Endothelial cell of umbilical vein (primary cell): ENCODE measurements around the gene DEFB127. TPM values are rescaled to one million over a fixed set of nuclear protein-coding genes. Genes with fewer than 3 reads are reported as not detected.
"Not testable (repeated sequence)": the region's sequence is repeated elsewhere in the genome, so short reads cannot be mapped to it uniquely, and the experiment has no call there.

Experiments
- BruUV-seq: library from RNA; stranded (reverse); fragments of 400-500 nt; replicated peaks from 2 replicates; lab custom pipeline; 2021; lab: Mats Ljungman, UMichigan
- CTCF ChIA-PET: fragments of 300-600, 350-600 bp; sonication (Branson Sonifier 250); formaldehyde crosslinking; loops from one replicate; lab custom pipeline; 2021; ENCODE audit warnings: antibody characterized with exemption, inconsistent platforms; lab: Charles Lee
- POLR2A ChIA-PET: fragments of 300-600, 350-600 bp; sonication (Branson Sonifier 250); formaldehyde crosslinking; loops from one replicate; lab custom pipeline; 2021; ENCODE audit warnings: antibody characterized with exemption, inconsistent platforms; lab: Charles Lee
- DNase-seq: peaks from one replicate; pipeline ENCODE4 v3.0.0-alpha.2; 2011; ENCODE audit warnings: low read depth, low spot score
- FAIRE-seq: peaks from 2 replicates; lab custom pipeline; 2011; peaks lifted over from hg19 to GRCh38; lab: Jason Lieb, UNC
- H2AFZ ChIP-seq: 2 replicates; pipeline ENCODE4 v1.6.0; 2012; ENCODE audit warnings: low read depth, low read length, control low read depth, inconsistent platforms
- H3K27ac ChIP-seq: 2 replicates; pipeline ENCODE4 v1.5.1; 2011; ENCODE audit warnings: low read depth, mild to moderate bottlenecking, control low read depth, low read length, moderate library complexity; ENCODE audit not compliant: insufficient read depth
- H3K27me3 ChIP-seq, 2 experiments: 2 replicates each; pipeline versions ENCODE4 v1.6.0 to v1.6.1; 2011; ENCODE audit warnings: low read length in 2 of 2, mixed read lengths in 1 of 2; ENCODE audit not compliant: control insufficient read depth in 2 of 2, insufficient read depth in 2 of 2
- H3K36me3 ChIP-seq, 2 experiments: 2 replicates in 1 of 2; 3 replicates in 1 of 2; pipeline ENCODE4 v1.5.1; 2011; ENCODE audit warnings: low read length in 2 of 2, mild to moderate bottlenecking in 1 of 2, moderate library complexity in 1 of 2; ENCODE audit not compliant: control insufficient read depth in 2 of 2, insufficient read depth in 2 of 2; ENCODE audit errors: extremely low read depth in 1 of 2
- H3K4me1 ChIP-seq: 3 replicates; pipeline ENCODE4 v1.5.1; 2011; ENCODE audit warnings: mild to moderate bottlenecking, low read length; ENCODE audit not compliant: control insufficient read depth, insufficient read depth; ENCODE audit errors: extremely low read depth
- H3K4me2 ChIP-seq: 2 replicates; pipeline ENCODE4 v1.6.1; 2011; ENCODE audit warnings: low read length, control low read depth, mixed read lengths; ENCODE audit not compliant: insufficient read depth
- H3K4me3 ChIP-seq, 3 experiments: fragments of 200-600 bp in 1 of 3; sonication (generic), shearing (Covaris generic) in 1 of 3; replicated peaks in 1 of 3; 2 replicates each; pipeline ENCODE4 v1.5.1; 2011 to 2016; ENCODE audit warnings: control low read depth in 3 of 3, low read length in 3 of 3, mild to moderate bottlenecking in 2 of 3, inconsistent platforms in 1 of 3, low read depth in 1 of 3, moderate library complexity in 1 of 3; ENCODE audit not compliant: insufficient read depth in 1 of 3
- H3K79me2 ChIP-seq: 2 replicates; pipeline ENCODE4 v1.6.0; 2012; ENCODE audit warnings: low read length, inconsistent platforms; ENCODE audit not compliant: control insufficient read depth, insufficient read depth
- H3K9ac ChIP-seq: replicated peaks from 2 replicates; pipeline ENCODE3; 2011; ENCODE audit warnings: low read length, control low read depth; ENCODE audit not compliant: insufficient read depth; ENCODE audit errors: extremely low read depth
- H3K9me1 ChIP-seq: replicated peaks from 3 replicates; pipeline ENCODE4 v1.6.0; 2011; ENCODE audit warnings: mild to moderate bottlenecking, low read length; ENCODE audit not compliant: control insufficient read depth, insufficient read depth; ENCODE audit errors: extremely low read depth
- H3K9me3 ChIP-seq: replicated peaks from 2 replicates; pipeline ENCODE4 v1.5.1; 2012; ENCODE audit warnings: low read length, inconsistent platforms; ENCODE audit not compliant: control insufficient read depth, insufficient read depth
- H4K20me1 ChIP-seq: replicated peaks from 2 replicates; pipeline ENCODE3; 2011; ENCODE audit warnings: mild to moderate bottlenecking, low read length; ENCODE audit not compliant: control insufficient read depth, insufficient read depth; ENCODE audit errors: extremely low read depth
- EZH2 ChIP-seq: IDR thresholded peaks from 2 replicates; pipeline ENCODE4 v1.6.1; 2012; ENCODE audit warnings: borderline replicate concordance, low read depth, mild to moderate bottlenecking, moderate library complexity, low read length, inconsistent platforms; ENCODE audit not compliant: severe bottlenecking
- FOS ChIP-seq: IDR thresholded peaks from 2 replicates; pipeline ENCODE4 v1.6.1; 2011; ENCODE audit warnings: mild to moderate bottlenecking, low read length, moderate library complexity, borderline replicate concordance; ENCODE audit not compliant: insufficient read depth
- GATA2 ChIP-seq: IDR thresholded peaks from 2 replicates; pipeline ENCODE4 v1.7.0; 2011; ENCODE audit warnings: low read depth, mild to moderate bottlenecking, moderate library complexity, mixed read lengths, low read length; ENCODE audit not compliant: insufficient read length, insufficient read depth
- JUN ChIP-seq: IDR thresholded peaks from 2 replicates; pipeline ENCODE4 v1.6.1; 2011; ENCODE audit warnings: borderline replicate concordance, low read depth; ENCODE audit not compliant: insufficient read length, insufficient read depth
- MYC ChIP-seq: IDR thresholded peaks from one replicate; pipeline ENCODE4 v1.6.1; 2011; ENCODE audit warnings: mild to moderate bottlenecking, low read depth, low read length
- POLR2A ChIP-seq: IDR thresholded peaks from 2 replicates; pipeline ENCODE4 v1.6.1; 2012; ENCODE audit warnings: low read depth, mild to moderate bottlenecking, control low read depth, low read length
- POLR2AphosphoS5 ChIP-seq: IDR thresholded peaks from 2 replicates; pipeline ENCODE4 v1.6.1; 2012; ENCODE audit warnings: low read depth, mild to moderate bottlenecking, control low read depth, low read length, moderate library complexity; ENCODE audit not compliant: insufficient read depth
- dilution Hi-C: fragments of 300-500 bp; cut with MboI; formaldehyde crosslinking; loops from one replicate; pipeline ENCODE4 v1.15.0; 2019; ENCODE audit warnings: low sequenced_read_pairs; ENCODE audit not compliant: extremely low pct_ligation_motif_present
- intact Hi-C: fragments of 100-400 bp; cut with micrococcal nuclease; formaldehyde crosslinking; loops from one replicate; pipeline ENCODE4 v1.10.0; 2022
- polyA plus RNA-seq, 4 experiments: library from polyadenylated mRNA; depleted of rRNA in 3 of 4; stranded (reverse) in 3 of 4; unstranded in 1 of 4; fragments of >200 nt; gene quantifications; 2 replicates each; pipeline versions ENCODE4 v1.2.1 to v1.2.3, GENCODE V29; 2011 to 2012; ENCODE audit warnings: missing spikeins in 1 of 4
- total RNA-seq: library from RNA; stranded (reverse); gene quantifications from 2 replicates; pipeline ENCODE4 v1.2.3, GENCODE V29; 2021
- TF ChIP-seq, protein P1 (sequence below), 2 donors: IDR thresholded peaks; 1 replicate in 1 of 2; 2 replicates in 1 of 2; pipeline ENCODE4 v1.5.1; 2011; ENCODE audit warnings: low read length in 2 of 2, mild to moderate bottlenecking in 2 of 2, moderate library complexity in 2 of 2, control low read depth in 1 of 2, inconsistent platforms in 1 of 2, low read depth in 1 of 2; ENCODE audit not compliant: insufficient read depth in 1 of 2; ENCODE audit errors: extremely low read depth in 1 of 2
- TF ChIP-seq, protein P2 (sequence below): IDR thresholded peaks from 2 replicates; pipeline ENCODE4 v1.6.1; 2011; ENCODE audit not compliant: insufficient read depth, insufficient read length

Gene DEFB127
- total and polyA plus RNA-seq, 2 donors (not counting 3 experiments of a cell fraction or from before 2014, with no cell fraction given): not detected

- intact Hi-C loops (no loop called here), dilution Hi-C loops (no loop called here)
- Histone ChIP-seq H3K9me1 (no peaks in the 10 kb centered on the region), H3K9me3 (no peaks in the 10 kb centered on the region), H3K9ac (no peak overlapping the region), H3K4me2 (no peak overlapping the region), H3K4me3 (no peak overlapping the region), H4K20me1 (no peaks in the 10 kb centered on the region), H3K79me2 (no peaks in the 10 kb centered on the region), H3K36me3 (no peaks in the 10 kb centered on the region), H2AFZ (no peak overlapping the region), H3K4me1 (no peaks in the 10 kb centered on the region), H3K27me3 (peaks cover 0 to 22% of the 10 kb centered on the region in 2 experiments), H3K27ac (no peak overlapping the region)
- no peak for FAIRE-seq
- no peak for TF ChIP-seq GATA2
- TF ChIP-seq FOS: no peak
- no peak for TF ChIP-seq POLR2AphosphoS5
- TF ChIP-seq JUN: no peak
- TF ChIP-seq EZH2: no peak
- TF ChIP-seq, protein P1, sequence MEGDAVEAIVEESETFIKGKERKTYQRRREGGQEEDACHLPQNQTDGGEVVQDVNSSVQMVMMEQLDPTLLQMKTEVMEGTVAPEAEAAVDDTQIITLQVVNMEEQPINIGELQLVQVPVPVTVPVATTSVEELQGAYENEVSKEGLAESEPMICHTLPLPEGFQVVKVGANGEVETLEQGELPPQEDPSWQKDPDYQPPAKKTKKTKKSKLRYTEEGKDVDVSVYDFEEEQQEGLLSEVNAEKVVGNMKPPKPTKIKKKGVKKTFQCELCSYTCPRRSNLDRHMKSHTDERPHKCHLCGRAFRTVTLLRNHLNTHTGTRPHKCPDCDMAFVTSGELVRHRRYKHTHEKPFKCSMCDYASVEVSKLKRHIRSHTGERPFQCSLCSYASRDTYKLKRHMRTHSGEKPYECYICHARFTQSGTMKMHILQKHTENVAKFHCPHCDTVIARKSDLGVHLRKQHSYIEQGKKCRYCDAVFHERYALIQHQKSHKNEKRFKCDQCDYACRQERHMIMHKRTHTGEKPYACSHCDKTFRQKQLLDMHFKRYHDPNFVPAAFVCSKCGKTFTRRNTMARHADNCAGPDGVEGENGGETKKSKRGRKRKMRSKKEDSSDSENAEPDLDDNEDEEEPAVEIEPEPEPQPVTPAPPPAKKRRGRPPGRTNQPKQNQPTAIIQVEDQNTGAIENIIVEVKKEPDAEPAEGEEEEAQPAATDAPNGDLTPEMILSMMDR (IDR thresholded peaks at IDR 0.05; ENCODE audit: extremely low read depth in 1 of 2, insufficient read depth in 1 of 2, low read depth in 1 of 2, low read length in 2 of 2): no peak
- no peak for TF ChIP-seq POLR2A
- TF ChIP-seq, protein P2, sequence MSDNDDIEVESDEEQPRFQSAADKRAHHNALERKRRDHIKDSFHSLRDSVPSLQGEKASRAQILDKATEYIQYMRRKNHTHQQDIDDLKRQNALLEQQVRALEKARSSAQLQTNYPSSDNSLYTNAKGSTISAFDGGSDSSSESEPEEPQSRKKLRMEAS: no peak
- TF ChIP-seq MYC: no peak
- CTCF ChIA-PET: no interaction called here
- POLR2A ChIA-PET: no interaction called here
- no TSS peak for BruUV-seq
- DNase-seq: no peak
Observed at GRCh38 chr20:117518-117917, 39.7 kb upstream of the DEFB127 start.

DNA sequence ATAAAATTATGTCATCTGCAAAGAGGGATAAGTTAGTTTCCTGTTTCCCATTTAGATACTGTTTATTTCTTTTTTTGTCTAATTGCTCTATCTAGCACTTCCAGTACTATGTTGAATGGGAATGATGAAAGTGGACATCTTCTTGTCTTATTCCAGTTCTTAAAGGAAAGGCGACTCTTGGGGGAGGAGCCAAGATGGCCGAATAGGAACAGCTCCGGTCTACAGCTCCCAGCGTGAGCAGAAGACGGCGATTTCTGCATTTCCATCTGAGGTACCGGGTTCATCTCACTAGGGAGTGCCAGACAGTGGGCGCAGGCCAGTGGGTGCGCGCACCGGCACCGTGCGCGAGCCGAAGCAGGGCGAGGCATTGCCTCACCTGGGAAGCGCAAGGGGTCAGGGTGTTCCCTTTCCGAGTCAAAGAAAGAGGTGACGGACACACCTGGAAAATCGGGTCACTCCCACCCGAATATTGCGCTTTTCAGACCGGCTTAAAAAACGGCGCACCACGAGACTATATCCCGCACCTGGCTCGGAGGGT lies 27.4 kb upstream of the DEFB127 start:
- H3K9ac ChIP-seq, POLR2A ChIA-PET, FAIRE-seq, H2AFZ ChIP-seq, H3K36me3 ChIP-seq, H4K20me1 ChIP-seq, H3K4me3 ChIP-seq, DNase-seq, H3K4me2 ChIP-seq, H3K79me2 ChIP-seq, BruUV-seq, H3K9me1 ChIP-seq, dilution Hi-C loops, H3K27me3 ChIP-seq, H3K9me3 ChIP-seq, CTCF ChIA-PET, H3K4me1 ChIP-seq, H3K27ac ChIP-seq, intact Hi-C loops: not testable (repeated sequence)
